Vagina (tissue), 2 donors: ENCODE results near the gene BOLA1. TPM values are rescaled to one million over a fixed set of nuclear protein-coding genes. Genes with fewer than 3 reads are reported as not detected.

Source experiments
- DNase-seq, 2 donors: peaks; one replicate each; pipeline ENCODE4 v3.0.0-alpha.2; 2017; ENCODE audit errors: extremely low spot score in 2 of 2
- H3K27ac ChIP-seq: fragments of 200-600 bp; sonication (generic); one replicate; pipeline ENCODE4 v1.5.1; 2019
- H3K27me3 ChIP-seq: fragments of 200-600 bp; sonication (generic); one replicate; pipeline ENCODE4 v1.5.1; 2019
- H3K36me3 ChIP-seq, 2 donors: fragments of 200-600 bp; sonication (generic); one replicate each; pipeline ENCODE4 v1.5.1; 2017 to 2019
- H3K4me1 ChIP-seq: fragments of 200-600 bp; sonication (generic); one replicate; pipeline ENCODE4 v1.5.1; 2019
- H3K4me3 ChIP-seq, 2 donors: fragments of 200-600 bp; sonication (generic); 1 replicate in 1 of 2; 2 replicates in 1 of 2; pipeline ENCODE4 v1.5.1; 2016 to 2019
- H3K9me3 ChIP-seq: fragments of 200-600 bp; sonication (generic); one replicate; pipeline ENCODE4 v1.5.1; 2019
- CTCF ChIP-seq, 3 experiments: fragments of 450-650 bp in 2 of 3; fragments of 200-600 bp in 1 of 3; sonication (generic) in 1 of 3; IDR thresholded peaks; one replicate each; pipeline ENCODE4 v1.5.1; 2017 to 2019; ENCODE audit warnings: antibody characterized with exemption in 3 of 3, mild to moderate bottlenecking in 2 of 3, moderate library complexity in 2 of 3
- POLR2A ChIP-seq, 2 donors: fragments of 450-650 bp; IDR thresholded peaks; one replicate each; pipeline ENCODE4 v1.6.1; 2017; ENCODE audit warnings: antibody characterized with exemption in 2 of 2, mild to moderate bottlenecking in 2 of 2, moderate library complexity in 2 of 2
- POLR2AphosphoS5 ChIP-seq, 2 donors: sonication (generic); formaldehyde crosslinking; IDR thresholded peaks; one replicate each; pipeline ENCODE4 v1.9.0; 2017; ENCODE audit warnings: antibody characterized with exemption in 2 of 2, mild to moderate bottlenecking in 2 of 2, low read depth in 1 of 2; ENCODE audit not compliant: insufficient read depth in 1 of 2
- intact Hi-C: fragments of 100-400 bp; cut with DNase I; formaldehyde crosslinking; loops from one replicate; pipeline ENCODE4 v1.15.1; 2023
- total RNA-seq: library from RNA; depleted of rRNA; stranded (reverse); fragments of >200 nt; gene quantifications from one replicate; pipeline ENCODE4 v1.2.3, GENCODE V29; 2016

The BOLA1 gene
- total RNA-seq, 1 donor from 2014 or later: 43.0 TPM

- Histone ChIP-seq H3K9me3 (no peaks in the 10 kb centered on the region), H3K4me3 (peak overlapping the region; percentile 60 to 66), H3K36me3 (no peaks in the 10 kb centered on the region), H3K27ac (peak overlapping the region; percentile 97), H3K27me3 (no peaks in the 10 kb centered on the region), H3K4me1 (peaks cover 23% of the 10 kb centered on the region)
- intact Hi-C loops: no loop called here
- DNase-seq: peak in 1 of 2 donors; percentile 98
- TF ChIP-seq POLR2A (IDR thresholded peaks at IDR 0.05) (peak in 1 of 2 donors; percentile 87), POLR2AphosphoS5 (IDR thresholded peaks at IDR 0.05; ENCODE audit: insufficient read depth in 1 of 2, low read depth in 1 of 2) (peak; percentile 96 to 99), CTCF (IDR thresholded peaks at IDR 0.05) (no peak)
Observed at GRCh38 chr1:149887456-149888246, 11.7 kb upstream of the BOLA1 start.

DNA sequence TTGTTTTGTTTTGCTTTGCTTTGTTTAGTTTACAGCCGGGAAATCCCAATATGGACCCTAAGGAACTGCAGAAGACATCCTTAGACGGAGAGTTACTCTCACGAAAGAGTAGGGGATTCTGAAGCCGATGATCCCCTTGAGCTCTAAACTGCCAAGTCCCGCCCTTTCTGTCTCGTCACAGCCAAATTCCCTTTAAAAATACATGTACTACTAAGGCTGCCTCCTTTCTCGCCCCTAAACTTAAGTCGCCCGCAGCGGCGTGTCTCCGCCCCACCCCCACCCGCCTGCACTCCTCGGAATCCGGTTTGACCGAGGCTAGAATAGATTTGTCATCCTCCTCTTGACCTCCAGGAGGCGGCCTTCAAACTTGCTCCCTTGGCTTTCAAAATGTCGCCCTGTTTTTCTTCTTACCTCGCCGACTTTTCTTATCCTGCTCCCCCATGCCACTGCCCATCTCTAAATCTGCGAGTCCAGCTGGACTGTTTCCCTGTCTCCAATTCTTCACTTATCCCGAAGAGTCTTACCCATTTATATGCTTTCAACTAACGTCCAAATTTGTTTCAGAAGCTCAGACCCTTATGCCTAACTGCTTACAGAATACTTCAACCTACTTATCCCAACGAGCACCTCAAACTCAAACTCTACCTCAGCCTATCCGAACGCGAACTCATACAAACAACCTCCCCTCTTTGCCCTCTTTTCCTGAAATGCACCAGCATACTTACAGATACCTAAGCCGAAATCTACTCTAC lies 10.9 kb upstream of the BOLA1 start:
- Histone ChIP-seq H3K4me1 (peaks cover 23% of the 10 kb centered on the region), H3K27me3 (no peaks in the 10 kb centered on the region), H3K36me3 (no peaks in the 10 kb centered on the region), H3K27ac (peak overlapping the region; percentile 97), H3K4me3 (peak overlapping the region; percentile 60 to 66), H3K9me3 (no peaks in the 10 kb centered on the region)
- TF ChIP-seq CTCF (IDR thresholded peaks at IDR 0.05) (peak; percentile 13 to 58 (median 46)), POLR2AphosphoS5 (IDR thresholded peaks at IDR 0.05; ENCODE audit: insufficient read depth in 1 of 2, low read depth in 1 of 2) (no peak), POLR2A (IDR thresholded peaks at IDR 0.05) (peak in 1 of 2 donors; percentile 60)
- peak in 1 of 2 donors; percentile 96 for DNase-seq
- intact Hi-C loops: no loop called here

GRCh38 chr1:149888999-149889289 lies 10.4 kb upstream of the BOLA1 start:
- no peaks in the 10 kb centered on the region for H3K27me3 ChIP-seq
- H3K36me3 ChIP-seq: no peaks in the 10 kb centered on the region
- peak overlapping the region; percentile 97 for H3K27ac ChIP-seq
- TF ChIP-seq POLR2AphosphoS5 (IDR thresholded peaks at IDR 0.05; ENCODE audit: insufficient read depth in 1 of 2, low read depth in 1 of 2) (no peak), CTCF (IDR thresholded peaks at IDR 0.05) (no peak), POLR2A (IDR thresholded peaks at IDR 0.05) (no peak)
- DNase-seq: peak in 1 of 2 donors; percentile 92
- peaks cover 22% of the 10 kb centered on the region for H3K4me1 ChIP-seq
- no peaks in the 10 kb centered on the region for H3K9me3 ChIP-seq
- intact Hi-C loops: no loop called here
- peak overlapping the region; percentile 60 to 66 for H3K4me3 ChIP-seq

DNA sequence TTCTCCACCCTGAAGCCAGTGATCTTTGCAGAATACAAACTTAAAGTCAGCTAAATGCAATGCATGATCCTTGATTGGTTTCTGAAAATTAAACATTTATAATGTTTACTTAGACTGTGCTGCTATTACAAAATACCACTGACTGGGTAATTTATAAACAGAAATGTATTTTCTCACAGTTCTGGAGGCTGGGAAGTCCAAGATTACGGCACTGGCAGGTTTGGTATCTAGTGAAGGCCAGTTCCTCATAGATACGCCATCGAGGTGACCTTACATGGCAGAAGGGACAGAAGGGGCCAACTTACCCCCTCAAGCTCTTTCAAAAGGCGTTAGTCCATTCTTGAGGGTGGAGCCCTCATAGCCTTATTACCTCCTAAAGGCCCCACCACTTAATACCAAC lies 2.8 kb upstream of the BOLA1 start:
- intact Hi-C loops: no loop called here
- Histone ChIP-seq H3K9me3 (no peaks in the 10 kb centered on the region), H3K4me1 (peaks cover 8% of the 10 kb centered on the region), H3K36me3 (no peaks in the 10 kb centered on the region), H3K27ac (no peak overlapping the region), H3K4me3 (no peak overlapping the region), H3K27me3 (no peaks in the 10 kb centered on the region)
- no peak for DNase-seq
- TF ChIP-seq POLR2AphosphoS5 (IDR thresholded peaks at IDR 0.05; ENCODE audit: insufficient read depth in 1 of 2, low read depth in 1 of 2) (no peak), CTCF (IDR thresholded peaks at IDR 0.05) (no peak), POLR2A (IDR thresholded peaks at IDR 0.05) (no peak)
